GM04503 (cell line): ENCODE results near the gene EVC.
"Not testable (repeated sequence)": the region's sequence is repeated elsewhere in the genome, so short reads cannot be mapped to it uniquely, and the experiment has no call there.

Source experiments
- DNase-seq: peaks from one replicate; pipeline ENCODE4 v3.0.0-alpha.2; 2012; ENCODE audit warnings: low read depth

Gene EVC

DNA sequence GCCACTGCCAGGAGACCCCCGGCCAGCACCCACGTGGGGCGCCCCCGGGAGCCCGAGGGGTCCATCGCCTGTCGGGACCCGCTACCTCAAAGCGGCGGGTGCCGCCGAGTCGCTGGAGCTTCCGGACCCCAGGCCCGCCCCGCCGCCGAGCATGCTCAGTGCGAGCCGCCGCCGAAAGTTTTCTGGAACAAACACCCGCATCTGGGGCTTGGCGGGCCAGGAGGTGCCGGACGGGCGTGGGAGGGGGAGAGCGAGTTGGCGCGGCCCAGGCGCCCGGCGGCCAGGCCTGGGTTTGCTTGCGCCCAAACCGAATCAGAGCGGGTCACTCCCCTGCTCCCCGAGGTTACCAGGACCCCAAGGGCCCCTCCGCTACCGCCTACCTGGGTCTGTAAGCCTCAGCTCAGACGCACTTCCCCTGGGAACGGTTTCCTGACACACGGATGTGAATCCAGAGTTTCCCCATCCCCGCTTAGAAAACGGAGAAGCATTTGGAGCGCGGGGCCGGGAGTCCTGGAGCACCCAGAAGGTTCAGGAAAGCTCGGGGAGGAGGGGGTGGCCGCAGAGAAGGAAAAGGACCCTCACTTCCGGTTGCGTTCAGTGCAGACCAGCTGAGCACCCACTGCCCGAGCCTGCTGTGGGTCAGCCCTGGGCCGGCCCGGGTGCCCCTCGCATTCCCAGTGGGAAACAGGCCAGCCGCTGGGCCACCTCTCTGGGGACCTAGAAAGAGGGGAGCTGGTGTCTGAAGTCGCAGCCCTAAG lies 2.4 kb upstream of the EVC start, which contains the start of gene EVC2:
Gene EVC2 (minus strand): TSS at position 111 of the 758 bp plus-strand sequence. CDS start 46 bp downstream, at position 65.
- no peak for DNase-seq

DNA sequence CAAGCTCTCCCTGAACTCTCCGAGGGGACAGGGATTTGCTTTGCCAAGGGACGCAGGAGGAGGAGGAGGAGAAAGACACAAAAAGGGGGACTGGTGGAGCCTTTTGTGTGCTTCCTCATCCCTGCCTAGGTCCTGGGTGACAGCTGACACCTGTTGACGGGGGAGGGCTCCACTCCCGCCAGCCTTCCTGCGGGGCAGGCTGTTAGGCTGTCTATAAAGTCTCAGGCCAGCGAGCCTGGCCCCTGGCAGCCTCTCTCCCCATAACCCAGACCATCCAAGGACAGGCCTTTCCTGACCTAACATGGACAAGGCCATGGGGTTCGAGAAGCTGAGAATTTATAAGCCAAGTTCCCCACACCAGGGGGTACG lies 1.8 kb upstream of the EVC start:
- no peak for DNase-seq

DNA sequence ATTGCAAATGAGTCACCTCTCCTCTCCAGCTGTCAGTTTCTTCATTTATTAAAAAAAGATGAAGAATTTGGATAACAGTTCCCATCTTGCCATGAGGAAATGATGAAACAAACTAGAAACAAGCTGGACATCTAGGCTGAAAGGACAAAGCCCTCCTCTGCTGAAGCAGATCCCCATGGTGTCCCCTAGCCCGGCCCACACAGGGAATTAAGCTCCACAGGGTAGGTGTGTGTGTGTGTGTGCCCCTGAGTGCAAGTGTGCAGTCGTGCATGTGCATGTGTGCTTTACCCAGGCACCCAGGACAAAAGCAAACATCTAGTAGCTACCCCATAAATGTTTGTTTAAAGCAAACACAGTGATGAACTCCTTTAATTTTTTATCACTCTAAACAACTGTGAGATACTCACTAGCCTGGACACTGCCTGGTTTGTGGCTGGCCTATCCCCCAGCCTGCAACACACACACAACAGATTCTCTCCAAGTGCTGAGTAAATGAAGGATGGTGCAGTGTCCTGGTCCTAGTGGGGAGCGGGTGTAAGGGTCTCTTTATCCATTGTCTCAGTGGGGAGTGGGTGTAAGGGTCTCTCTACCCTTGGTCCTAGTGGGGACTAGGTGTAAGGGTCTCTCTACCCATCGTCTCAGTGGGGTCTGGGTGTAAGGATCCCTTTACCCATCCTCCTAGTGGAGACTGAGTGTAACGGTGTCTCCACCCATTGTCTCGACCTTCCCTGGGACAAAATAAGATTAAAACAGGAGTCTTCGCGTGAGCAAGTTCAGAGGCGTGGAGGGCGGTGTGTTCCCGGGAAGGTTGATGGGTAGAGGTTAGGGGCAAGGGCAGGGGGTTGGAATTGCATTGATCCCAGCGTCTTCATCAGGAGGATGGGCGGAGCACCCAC lies 688 bp upstream of the EVC start:
- DNase-seq: no peak

DNA sequence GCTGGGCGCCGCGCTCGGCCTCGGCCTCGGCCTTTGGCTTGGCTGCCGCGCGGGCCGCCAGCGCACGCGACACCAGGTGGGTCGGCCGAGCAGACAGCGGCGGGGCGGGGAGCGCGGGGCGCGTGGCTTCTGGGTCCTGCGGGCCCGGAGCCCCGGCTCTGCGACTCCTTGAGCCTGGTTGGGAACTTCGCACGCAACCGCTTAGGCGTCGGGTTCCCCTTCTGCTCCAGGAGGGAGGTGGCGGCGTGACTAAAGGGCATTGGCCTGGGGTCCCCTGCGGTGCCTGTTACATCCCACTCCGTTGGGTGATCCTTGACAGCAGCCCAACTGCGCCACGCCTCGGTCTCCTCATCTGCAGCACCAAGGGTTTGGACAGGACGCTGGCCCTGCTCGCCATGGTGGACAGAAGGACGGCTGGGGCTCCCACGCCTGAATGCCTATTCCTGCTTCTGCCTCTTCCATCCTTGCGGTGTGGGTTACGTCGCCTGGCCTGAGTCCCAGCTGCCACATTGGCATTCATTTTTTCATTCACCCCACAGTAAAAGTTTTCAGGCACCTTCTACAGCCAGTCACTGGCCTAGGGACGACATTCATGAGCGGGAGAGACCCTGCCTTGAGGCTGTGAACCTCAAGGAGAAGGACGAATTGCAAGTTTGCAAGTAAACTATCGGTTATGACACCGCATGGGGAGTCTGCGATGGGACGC lies 631 bp downstream of the EVC start:
- DNase-seq: no peak

DNA sequence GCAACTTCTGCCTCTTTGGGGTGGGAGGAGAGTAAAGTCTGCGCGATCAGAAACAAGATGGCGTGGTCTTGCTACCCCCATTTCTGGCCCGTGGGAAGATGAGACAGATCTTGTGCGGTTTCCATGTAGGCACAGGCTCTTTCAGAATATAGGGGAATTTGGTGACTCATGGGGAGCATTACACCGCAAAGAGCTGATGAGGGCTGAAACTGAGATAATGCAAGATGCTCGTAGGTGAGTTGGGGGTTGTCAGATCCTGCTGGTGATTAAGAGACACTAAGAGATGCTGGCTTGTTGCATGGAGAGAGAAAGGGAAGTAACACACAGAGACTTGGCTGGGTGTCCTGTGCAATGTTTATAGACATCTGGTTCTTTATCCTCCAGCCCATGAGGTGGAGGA lies 1.5 kb downstream of the EVC start:
- DNase-seq: no peak

DNA sequence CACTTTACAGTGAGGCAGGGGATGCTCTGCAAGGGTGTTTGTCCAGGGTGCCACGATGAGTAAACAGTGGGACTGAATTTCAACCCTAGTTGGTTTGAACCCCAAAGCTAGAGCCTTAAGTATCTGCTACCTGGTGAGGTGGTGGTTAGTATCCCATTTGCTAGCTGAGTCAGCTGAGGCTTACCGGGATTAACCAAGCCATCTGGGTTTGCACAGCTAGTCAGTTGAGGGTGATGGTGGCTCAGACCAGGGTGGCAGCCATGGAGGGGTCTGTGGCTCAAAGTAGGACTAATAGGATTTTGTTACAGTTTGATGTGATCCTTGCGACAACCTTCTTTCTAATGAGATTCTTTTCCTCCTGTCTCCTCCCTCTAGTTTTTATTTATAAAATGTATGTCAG lies 1.9 kb downstream of the EVC start:
- DNase-seq: no peak

DNA sequence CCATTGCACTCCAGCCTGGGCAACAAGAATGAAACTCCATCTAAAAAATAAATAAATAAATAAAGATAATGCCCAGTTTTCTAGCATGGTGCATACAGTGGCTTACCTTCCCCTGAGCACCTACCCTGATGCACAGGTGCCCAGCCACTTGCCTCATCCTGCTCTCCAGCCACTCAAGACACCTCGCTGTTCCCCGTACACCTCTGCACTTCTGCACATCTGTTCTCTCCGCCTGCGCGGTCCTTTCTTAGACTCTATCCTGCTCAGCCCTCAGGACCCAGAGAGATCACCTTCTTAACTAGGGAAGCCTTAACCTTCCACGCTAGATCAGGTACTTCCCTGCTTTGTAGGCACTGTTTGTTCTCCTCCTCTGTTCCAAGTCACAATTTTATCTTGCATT lies 2.9 kb downstream of the EVC start:
- DNase-seq: no peak

DNA sequence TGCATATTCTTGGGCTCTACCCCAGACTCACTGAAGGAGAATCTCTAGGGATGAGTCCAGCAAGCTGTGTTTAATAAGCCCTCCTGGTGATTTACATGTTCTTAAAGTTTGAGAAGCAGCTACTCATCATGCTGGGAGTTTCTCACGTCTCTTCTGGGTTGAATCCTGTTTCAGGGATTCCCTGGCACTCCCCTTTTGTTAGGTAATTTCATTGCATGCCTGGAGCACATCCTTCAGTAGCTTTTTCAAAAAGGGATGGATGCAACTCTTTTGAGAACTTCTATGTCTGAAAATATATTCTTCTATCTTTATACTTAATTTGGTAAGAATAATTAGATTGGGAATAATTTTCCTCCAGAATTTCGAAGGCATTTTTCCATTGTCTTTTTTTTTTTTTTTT lies 4.4 kb downstream of the EVC start:
- DNase-seq: no peak

DNA sequence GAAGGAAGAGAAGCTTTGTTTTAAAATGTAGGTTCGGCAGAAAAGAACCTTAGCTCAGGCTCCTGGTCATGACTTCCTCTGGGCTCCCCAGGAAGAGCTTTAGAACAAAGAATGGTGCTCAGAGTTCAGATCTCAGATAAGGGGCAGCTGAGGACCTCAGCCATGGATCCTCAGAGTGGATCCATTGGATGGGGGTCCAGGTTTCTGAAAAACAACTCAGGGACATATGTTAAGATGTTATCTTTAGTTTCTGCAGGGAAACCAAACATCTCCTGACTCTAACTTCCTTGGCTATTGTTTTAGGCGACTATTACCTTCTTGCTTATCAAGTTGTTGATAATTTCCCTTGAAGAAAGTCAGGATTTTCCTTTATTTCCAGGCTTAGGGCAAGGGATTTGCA lies 5.4 kb downstream of the EVC start:
- DNase-seq: no peak

DNA sequence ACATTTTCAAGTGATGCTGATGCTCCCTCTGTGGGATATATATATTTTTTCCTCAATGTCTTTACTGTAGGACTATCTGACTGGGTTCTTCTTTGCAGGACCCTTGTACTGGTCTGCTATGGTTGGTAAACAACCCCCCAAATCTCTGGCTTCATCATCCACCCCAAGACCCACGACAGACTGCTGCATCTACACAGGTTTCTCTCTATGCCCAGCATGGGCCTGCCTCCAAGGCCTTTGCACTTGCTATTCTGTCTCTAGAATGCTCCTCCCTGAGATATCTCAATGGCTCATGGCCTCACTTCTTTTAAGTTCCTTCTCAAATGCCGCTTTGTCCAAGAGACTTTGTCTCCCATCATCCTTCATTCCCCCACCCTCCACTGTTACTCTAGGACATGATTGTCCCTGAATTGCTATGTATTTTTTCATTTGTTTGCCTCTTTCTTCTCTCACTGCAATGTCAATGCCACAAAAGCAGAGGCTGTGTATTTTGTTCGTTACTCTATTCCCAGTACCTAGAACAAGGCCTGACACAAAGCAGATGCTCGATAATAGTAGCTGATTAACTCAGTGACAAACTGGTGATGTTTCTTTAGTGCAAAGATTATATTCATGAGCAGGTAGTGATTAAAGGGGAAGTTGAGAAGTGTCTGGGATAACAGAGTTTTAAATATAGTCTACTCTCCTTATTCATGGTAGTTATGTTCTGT lies 6.6 kb downstream of the EVC start:
- DNase-seq: no peak

DNA sequence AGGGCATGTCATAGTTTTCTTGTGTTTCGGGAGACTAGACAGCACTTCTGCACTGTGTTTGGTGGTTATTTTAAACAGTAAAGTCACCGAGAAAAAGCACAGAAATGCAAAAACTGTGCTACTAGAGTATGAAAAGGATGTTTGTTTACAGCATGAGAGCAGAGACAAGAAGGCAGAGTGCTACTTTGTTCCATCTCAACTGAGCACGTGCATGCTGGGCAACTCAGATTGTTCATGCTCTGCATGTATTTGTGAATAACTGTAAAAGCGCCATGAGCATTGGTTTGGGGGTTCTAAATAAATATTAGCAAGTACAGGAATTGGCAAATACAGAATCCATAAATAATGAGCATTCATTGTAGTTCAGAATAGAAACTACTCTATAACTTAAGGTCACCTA lies 7.4 kb downstream of the EVC start:
- no peak for DNase-seq

DNA sequence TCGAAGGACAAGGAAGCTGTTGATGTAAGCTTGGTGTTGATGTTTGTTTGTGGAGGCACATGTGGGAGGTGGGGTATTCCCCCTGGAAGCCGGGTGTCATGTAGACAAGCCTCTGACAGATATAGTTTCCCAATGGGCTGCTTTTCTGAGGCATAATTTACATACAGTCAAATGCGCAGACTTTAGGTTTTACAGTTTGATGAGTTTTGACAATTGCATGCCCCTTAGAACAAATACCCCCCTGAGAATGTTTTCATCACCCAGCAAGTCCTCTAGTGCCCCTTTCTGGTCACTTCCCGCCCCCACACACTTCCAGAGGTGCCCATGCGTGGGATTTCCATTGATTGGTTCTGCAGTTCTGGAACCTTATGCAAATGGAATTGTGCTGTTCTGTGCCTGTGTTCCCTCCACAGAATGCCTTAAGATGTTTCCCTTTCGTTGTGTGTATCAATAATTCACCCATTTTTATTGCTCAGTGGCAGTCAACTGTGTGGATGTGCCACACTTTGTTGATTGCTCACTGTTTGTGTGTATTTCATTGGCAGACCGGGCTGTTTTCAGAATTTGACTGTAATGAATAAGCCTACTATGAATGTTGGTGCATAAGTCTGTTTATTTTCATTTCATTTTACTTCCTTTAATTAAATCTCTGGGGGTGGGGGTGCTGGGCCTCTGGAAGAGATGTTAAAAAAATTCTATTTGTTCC lies 8.5 kb downstream of the EVC start:
- no peak for DNase-seq

DNA sequence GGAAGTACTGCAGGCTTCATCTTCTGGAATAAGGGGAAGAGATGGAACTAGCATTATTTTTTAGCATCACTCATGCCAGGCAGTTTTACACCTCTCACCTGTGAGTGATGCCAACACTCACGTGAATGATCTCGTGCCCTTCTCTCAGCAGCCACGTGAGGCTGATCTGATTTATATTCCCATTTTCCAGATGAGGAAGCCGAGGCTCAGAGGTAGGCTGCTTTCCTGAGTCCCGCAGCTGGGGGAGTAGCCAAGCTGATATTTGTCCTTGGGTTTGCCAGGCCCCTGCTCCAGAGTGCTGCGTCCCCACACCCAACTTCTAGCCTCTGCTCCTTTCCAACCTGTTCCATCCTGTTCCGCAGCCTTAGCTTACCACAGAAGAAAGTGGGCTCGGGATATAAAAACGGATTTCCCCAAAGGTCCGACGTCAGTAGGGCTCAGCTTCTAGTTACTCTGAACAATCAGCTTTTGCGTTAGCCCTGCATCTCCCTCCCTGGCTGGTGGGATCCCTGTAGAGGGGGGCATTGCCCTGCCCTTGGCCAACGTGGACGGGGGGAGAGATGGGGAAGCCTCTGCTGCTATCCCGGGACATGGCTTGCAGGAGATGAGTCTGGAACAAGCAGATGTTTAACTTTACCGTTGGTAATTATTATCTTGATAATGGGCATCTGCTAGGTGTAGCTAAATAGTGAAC lies 9.3 kb downstream of the EVC start:
- DNase-seq: no peak

DNA sequence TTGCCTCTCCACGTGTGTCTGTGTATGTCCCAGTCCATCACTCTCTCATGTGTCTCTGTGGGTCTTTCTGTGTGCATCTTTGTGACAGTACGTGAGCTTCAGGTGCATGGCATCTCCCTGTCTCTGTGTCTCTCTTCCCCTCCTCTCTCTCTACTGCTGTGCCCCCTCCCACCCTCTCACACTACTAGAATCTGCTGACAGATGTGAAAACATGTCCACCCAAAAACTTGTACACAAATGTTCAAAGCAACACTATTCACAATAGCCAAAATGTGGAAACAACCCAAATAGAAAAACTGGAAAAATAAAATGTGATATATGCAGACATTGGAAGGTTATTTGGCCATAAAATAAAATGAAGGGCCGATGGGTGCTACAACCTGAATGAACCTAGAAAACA lies 10.0 kb downstream of the EVC start:
- DNase-seq: no peak

DNA sequence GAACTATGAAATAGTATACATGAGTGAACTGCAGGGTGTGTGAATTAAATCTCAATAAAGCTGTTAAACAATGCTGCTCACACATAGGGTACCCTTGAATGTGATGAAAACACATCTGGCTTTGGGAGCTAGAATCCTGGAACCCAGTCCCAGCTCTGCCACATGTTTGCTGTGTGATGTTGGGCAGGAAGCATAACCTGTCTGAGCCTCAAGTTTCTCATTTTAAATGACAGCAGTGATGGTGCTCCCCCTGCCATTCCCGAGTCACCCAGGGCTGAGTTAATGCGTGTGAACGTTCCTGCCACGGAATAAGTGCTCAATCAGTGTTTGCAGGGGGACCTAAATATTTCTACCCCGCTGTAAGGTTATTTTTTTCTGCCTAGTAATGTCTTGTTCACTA lies 10.9 kb downstream of the EVC start:
- no peak for DNase-seq

DNA sequence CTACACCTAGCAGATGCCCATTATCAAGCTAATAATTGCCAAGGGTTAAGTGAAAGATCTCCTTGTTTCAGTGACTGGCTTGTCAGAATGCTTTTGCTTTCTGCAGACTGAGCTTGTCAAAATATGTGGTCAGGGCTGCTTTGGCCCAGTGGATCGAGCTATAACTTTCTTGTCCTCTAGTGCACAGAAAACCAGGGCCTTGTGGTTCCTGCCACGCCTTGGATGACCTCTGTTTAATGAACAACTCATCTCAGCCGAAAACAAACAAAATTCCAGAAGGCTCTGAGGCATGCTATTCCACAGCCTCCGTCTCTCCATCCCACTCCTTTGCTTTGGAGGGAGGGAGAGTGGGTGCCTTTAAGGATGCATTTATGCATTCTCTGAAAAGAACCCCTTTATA lies 11.3 kb downstream of the EVC start:
- DNase-seq: no peak

DNA sequence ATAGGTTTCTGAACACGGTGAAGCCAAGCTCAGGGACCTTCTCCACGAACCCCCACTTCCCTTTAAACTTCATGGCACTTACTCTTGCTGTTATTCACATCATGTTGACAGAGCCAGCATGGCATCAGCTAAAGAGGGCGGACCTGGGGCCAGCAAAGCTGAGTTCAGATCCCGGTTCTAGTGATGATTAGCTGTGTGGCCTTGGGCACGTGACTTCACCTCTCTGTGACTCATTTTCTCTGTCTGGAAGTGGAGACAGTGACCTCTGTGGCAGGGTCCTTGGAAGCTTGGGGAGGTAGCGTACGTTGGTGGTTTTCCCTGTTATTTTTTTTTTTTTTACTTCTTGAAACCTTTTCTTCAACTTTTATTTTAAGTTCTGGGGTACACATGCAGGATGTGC lies 13.4 kb downstream of the EVC start:
- DNase-seq: no peak

DNA sequence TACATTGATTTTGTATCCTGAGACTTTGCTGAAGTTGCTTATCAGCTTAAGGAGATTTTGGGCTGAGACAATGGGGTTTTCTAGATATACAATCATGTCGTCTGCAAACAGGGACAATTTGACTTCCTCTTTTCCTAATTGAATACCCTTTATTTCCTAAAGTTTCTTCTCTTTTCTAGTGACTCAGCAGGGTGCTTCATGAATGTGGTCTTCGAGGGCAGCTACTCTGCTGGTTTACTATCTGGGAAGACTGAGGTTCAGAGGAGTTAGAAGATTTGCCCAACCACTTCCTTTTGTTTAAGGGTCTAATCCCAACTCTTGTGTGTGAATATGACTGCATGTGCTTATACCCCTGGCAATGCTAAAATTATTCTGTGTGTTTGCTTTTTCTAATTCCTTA lies 17.4 kb downstream of the EVC start:
- not testable (repeated sequence) for DNase-seq

DNA sequence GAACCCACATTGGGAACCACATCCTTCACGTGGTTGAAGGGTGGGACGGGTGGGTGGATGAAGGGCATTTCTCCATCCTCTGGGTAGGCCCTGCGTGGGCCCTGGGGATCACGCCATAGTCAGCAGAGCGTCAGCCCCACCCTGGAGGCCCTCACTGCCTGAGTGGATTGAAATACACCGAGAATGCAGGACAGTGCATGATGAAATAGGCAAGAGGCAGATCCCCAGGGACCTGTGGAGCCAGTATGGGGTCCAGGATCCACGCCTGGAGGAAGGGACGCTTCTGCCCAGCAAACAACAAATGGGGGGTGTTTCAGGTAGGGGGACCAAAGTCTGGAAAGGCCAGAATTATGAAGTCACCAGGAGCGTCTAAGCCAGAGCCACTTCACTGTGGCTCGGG lies 19.4 kb downstream of the EVC start:
- no peak for DNase-seq

DNA sequence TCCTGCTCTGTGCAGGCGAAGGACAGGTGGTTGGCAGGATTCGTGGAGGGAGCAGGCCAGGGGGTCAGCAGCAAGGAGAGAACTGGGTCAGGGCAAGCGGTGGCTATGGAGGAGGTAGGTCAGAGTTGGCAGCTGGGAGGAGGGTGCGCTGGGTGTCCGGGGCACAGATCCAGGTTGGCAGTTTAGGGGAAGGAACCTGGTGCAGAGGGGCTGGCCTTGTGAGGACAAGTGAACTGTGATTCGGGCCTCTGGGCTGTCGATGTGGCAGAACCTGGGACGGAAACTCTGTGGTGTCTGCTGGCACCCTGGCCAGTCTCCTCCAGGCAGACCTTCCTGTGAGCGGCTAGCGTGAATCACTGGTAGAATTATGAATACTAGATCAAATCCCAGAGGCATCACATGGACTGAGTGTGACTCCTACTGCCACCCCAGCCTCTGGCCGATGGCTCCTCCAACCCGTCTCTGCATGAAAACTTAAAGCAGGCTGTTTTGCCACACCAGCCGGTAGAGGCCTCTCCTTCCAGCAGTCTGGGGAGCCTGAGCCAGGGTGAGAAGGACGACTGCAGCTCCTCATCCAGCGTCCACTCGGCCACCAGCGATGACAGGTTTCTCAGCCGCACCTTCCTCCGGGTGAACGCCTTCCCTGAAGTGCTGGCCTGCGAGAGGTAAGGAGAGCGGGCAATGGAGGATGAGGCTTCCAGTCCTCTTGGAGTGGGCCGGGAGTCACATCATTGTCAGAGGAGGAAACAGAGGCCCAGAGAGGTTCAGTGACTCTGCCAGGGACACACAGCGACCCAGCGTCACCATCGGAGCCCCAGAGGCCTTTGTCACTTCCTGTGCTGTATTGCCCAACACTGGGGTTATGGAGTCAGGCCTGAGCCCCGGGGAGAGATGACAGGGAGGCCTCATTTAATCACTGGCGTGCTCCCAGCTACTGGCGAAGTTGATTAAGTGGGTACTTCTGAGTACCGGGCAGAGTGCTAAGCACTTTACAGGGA lies 20.3 kb downstream of the EVC start:
- DNase-seq: no peak
